ENCODE data around the gene ZNF853. TPM values are rescaled to one million over a fixed set of nuclear protein-coding genes. Genes with fewer than 3 reads are reported as not detected.
"Not testable (repeated sequence)": the region's sequence is repeated elsewhere in the genome, so short reads cannot be mapped to it uniquely, and the experiment has no call there.

ZNF853 gene
- polyA plus RNA-seq, 1 donor (not counting 4 experiments of a cell fraction or from before 2014, with no cell fraction given), result 0.03 TPM

DNA sequence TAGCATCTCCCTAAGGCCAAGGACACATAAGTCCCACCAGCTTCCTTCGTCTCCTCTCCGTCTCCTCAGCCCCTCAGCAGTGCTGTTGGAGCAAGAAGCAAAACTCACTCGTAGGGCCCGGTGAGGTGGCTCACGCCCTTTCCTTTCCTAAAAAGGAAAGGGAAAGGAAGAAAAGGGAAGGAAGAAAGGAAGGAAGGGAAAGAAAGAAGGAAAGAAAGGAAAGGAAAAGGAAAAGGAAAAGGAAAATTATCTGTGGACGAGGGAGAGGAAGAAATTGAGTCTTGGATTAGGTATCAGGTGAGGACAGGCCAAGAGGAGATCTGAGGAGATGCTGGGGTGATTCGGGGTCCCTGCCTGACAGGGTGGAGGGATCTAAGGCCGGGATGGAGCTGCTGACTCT is 18.6 kb downstream of the ZNF853 start:
- FAIRE-seq (no peak), DNase-seq (ENCODE audit: low read depth, low spot score) (no peak)
- TF ChIP-seq EZH2 (IDR thresholded peaks at IDR 0.05; ENCODE audit: low read length), result no peak
- TF ChIP-seq, protein P1, sequence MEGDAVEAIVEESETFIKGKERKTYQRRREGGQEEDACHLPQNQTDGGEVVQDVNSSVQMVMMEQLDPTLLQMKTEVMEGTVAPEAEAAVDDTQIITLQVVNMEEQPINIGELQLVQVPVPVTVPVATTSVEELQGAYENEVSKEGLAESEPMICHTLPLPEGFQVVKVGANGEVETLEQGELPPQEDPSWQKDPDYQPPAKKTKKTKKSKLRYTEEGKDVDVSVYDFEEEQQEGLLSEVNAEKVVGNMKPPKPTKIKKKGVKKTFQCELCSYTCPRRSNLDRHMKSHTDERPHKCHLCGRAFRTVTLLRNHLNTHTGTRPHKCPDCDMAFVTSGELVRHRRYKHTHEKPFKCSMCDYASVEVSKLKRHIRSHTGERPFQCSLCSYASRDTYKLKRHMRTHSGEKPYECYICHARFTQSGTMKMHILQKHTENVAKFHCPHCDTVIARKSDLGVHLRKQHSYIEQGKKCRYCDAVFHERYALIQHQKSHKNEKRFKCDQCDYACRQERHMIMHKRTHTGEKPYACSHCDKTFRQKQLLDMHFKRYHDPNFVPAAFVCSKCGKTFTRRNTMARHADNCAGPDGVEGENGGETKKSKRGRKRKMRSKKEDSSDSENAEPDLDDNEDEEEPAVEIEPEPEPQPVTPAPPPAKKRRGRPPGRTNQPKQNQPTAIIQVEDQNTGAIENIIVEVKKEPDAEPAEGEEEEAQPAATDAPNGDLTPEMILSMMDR (optimal IDR thresholded peaks at IDR 0.05 in 1 of 3, IDR thresholded peaks at IDR 0.05 in 1 of 3, conservative IDR thresholded peaks at IDR 0.05 in 1 of 3; ENCODE audit: extremely low read depth in 1 of 3, insufficient read depth in 2 of 3, low read length in 3 of 3), result no peak
- H3K9me1 ChIP-seq (ENCODE audit: control insufficient read depth, extremely low read depth, insufficient read depth, low read length), result no peaks in the 10 kb centered on the region
- H3K9ac ChIP-seq (ENCODE audit: control insufficient read depth, extremely low read depth, insufficient read depth, low read length), result no peak overlapping the region
- no peaks in the 10 kb centered on the region for H3K9me3 ChIP-seq (ENCODE audit: control insufficient read depth, low read depth, low read length)
- peaks cover 14% of the 10 kb centered on the region for H3K79me2 ChIP-seq (ENCODE audit: control insufficient read depth, insufficient read depth, low read length)
- peaks cover 0 to 2% of the 10 kb centered on the region in 2 experiments for H3K36me3 ChIP-seq (ENCODE audit: control insufficient read depth in 2 of 2, extremely low read depth in 1 of 2, insufficient read depth in 2 of 2, low read length in 2 of 2)
- peaks cover 6% of the 10 kb centered on the region for H3K4me1 ChIP-seq (ENCODE audit: control insufficient read depth, extremely low read depth, insufficient read depth, low read length)
- H2AFZ ChIP-seq (ENCODE audit: control insufficient read depth, low read length), result no peak overlapping the region
- no peak overlapping the region for H3K4me3 ChIP-seq (ENCODE audit: control insufficient read depth in 2 of 3, extremely low read depth in 1 of 3, insufficient read depth in 2 of 3, low read depth in 1 of 3, low read length in 3 of 3)
- H3K27me3 ChIP-seq (ENCODE audit: control insufficient read depth, extremely low read depth, insufficient read depth, low read length), result no peaks in the 10 kb centered on the region
- dilution Hi-C loops (cut with MboI; ENCODE audit: extremely low pct_ligation_motif_present, low sequenced_read_pairs), result no loop called here
- no peaks in the 10 kb centered on the region for H4K20me1 ChIP-seq (ENCODE audit: control insufficient read depth, extremely low read depth, insufficient read depth, low read length)
- H3K27ac ChIP-seq (ENCODE audit: control insufficient read depth, insufficient read depth, low read length), result no peak overlapping the region
- H3K4me2 ChIP-seq (ENCODE audit: control insufficient read depth, extremely low read depth, insufficient read depth, low read depth, low read length), result no peak overlapping the region

DNA sequence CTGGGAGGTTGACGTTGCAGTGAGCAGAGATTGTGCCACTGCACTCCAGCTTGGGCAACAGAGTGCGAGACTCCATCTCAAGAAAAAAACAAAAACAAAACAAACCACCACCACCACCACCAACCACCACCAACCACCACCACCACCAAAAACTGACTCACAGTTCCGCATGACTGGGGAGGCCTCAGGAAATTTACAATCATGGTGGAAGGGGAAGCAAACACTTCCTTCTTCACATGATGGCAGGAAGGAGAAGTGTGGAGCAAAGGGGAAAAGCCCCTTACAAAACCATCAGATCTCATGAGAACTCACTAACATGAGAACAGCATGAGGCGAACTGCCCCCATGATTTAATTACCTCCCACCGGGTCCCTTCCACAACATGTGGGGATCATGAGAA is 19.6 kb downstream of the ZNF853 start:
- H2AFZ ChIP-seq (ENCODE audit: control insufficient read depth, low read length); H3K27me3 ChIP-seq (ENCODE audit: control insufficient read depth, extremely low read depth, insufficient read depth, low read length); H4K20me1 ChIP-seq (ENCODE audit: control insufficient read depth, extremely low read depth, insufficient read depth, low read length); H3K27ac ChIP-seq (ENCODE audit: control insufficient read depth, insufficient read depth, low read length); H3K4me3 ChIP-seq (ENCODE audit: control insufficient read depth in 2 of 3, extremely low read depth in 1 of 3, insufficient read depth in 2 of 3, low read depth in 1 of 3, low read length in 3 of 3); H3K9me3 ChIP-seq (ENCODE audit: control insufficient read depth, low read depth, low read length); H3K9ac ChIP-seq (ENCODE audit: control insufficient read depth, extremely low read depth, insufficient read depth, low read length); H3K9me1 ChIP-seq (ENCODE audit: control insufficient read depth, extremely low read depth, insufficient read depth, low read length); dilution Hi-C loops (cut with MboI; ENCODE audit: extremely low pct_ligation_motif_present, low sequenced_read_pairs); H3K36me3 ChIP-seq (ENCODE audit: control insufficient read depth in 2 of 2, extremely low read depth in 1 of 2, insufficient read depth in 2 of 2, low read length in 2 of 2); H3K4me1 ChIP-seq (ENCODE audit: control insufficient read depth, extremely low read depth, insufficient read depth, low read length); DNase-seq (ENCODE audit: low read depth, low spot score); FAIRE-seq; H3K4me2 ChIP-seq (ENCODE audit: control insufficient read depth, extremely low read depth, insufficient read depth, low read depth, low read length): not testable (repeated sequence)
- peaks cover 22% of the 10 kb centered on the region for H3K79me2 ChIP-seq (ENCODE audit: control insufficient read depth, insufficient read depth, low read length)
